NCI-H1417 (cell line): Measurements from ENCODE around the gene TSSK6.

Source experiments
- DNase-seq, 3 experiments: peaks; one replicate each; lab custom pipeline; 2025; lab: John Stamatoyannopoulos, UW

TSSK6 gene

DNA sequence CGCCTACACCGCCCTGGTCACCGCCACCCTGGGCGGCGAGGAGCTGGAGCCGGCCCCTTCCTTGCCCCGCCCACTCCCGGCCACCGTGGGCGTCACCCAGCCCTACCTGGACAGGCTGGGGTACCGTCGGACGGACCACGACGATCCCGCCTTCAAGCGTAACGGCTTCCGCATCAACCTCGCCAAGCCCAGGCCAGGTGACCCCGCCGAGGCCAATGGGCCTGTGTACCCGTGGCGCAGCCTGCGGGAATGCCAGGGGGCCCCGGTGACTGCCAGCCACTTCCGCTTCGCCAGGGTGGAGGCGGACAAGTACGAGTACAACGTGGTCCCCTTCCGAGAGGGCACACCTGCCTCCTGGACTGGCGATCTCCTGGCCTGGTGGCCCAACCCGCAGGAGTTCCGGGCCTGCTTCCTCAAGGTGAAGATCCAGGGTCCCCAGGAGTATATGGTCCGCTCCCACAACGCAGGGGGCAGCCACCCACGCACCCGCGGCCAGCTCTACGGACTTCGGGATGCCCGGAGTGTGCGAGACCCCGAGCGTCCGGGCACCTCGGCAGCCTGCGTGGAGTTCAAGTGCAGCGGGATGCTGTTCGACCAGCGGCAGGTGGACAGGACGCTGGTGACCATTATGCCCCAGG, 29.7 kb upstream of the TSSK6 start:
- DNase-seq: no peak

DNA sequence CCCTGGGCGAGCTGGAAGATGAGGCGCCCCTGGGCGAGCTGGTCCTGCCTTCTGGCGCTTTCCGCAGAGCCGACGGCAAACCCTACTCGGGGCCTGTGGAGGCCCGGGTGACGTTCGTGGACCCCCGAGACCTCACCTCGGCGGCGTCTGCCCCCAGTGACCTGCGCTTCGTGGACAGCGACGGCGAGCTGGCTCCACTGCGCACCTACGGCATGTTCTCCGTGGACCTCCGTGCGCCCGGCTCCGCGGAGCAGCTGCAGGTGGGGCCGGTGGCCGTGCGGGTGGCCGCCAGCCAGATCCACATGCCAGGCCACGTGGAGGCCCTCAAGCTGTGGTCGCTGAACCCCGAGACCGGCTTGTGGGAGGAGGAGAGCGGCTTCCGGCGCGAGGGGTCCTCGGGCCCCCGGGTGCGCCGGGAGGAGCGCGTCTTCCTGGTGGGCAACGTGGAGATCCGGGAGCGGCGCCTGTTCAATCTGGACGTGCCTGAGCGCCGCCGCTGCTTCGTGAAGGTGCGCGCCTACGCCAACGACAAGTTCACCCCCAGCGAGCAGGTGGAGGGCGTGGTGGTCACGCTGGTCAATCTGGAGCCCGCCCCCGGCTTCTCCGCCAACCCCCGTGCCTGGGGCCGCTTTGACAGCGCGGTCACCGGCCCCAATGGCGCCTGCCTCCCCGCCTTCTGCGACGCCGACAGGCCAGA, 29.1 kb upstream of the TSSK6 start:
- DNase-seq: no peak

DNA sequence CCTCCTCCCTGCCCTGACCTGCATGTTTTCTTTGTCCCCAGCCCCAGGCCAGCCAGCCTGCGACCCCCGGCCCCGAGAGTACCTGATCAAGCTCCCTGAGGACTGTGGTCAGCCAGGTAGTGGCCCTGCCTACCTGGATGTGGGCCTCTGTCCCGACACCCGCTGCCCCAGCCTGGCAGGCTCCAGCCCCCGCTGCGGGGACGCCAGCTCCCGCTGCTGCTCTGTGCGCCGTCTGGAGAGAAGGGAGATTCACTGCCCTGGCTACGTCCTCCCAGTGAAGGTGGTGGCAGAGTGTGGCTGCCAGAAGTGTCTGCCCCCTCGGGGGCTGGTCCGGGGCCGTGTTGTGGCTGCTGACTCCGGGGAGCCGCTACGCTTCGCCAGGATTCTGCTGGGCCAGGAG, 28.3 kb upstream of the TSSK6 start:
- DNase-seq: no peak

DNA sequence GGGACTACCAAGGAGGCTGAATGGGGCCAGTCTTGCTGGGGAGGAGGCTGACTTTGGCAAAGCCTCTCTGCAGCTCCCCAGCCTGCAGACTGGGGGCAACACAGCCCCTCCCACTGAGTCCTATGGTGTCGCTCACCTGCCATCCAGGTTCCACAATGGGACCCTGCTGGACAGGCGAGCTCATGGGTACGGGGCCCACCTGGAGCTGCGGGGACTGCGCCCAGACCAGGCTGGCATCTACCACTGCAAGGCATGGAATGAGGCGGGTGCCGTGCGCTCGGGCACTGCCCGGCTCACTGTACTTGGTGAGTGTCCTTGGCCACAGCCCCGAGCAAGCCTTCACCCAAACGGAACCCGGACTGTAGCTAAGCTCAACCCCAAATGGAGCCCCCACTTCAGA, 27.8 kb upstream of the TSSK6 start:
- no peak for DNase-seq

DNA sequence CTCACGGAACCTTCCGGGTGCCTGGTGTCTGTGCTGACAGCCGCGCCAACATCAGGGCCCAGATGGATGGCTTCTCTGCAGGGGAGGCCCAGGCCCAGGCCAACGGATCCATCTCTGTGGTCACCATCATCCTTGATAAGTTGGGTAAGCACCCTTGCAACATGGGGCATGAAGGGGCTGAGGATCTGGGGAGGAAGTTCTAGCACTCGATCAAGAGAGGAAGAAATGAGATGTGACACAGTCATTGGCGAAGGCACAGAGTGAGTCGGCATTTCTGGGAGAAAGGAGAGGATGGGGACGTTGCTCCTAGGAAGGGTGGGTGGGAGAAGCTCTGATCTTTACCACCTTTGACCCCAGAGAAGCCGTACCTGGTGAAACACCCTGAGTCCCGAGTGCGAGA, 27.2 kb upstream of the TSSK6 start:
- DNase-seq: no peak

DNA sequence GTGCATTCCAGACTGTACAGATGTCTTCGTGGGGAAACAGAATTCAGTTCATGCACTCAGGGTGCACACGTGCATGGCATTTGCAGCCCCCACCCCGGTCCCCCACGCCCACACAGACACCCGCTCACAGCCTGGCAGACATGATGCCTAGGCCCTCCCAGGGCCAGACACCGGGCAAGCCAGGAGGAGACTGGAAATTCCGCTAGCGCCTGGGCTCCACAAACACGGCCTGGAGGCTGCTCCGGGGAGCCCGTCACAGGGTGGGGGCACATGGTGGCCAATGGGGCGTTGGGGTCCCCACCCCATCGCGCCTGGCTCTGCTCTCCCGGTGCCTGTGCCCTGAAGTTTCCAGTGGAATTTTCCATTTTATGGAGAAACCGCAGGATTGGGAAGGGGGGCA, 26.3 kb upstream of the TSSK6 start:
- DNase-seq: no peak

DNA sequence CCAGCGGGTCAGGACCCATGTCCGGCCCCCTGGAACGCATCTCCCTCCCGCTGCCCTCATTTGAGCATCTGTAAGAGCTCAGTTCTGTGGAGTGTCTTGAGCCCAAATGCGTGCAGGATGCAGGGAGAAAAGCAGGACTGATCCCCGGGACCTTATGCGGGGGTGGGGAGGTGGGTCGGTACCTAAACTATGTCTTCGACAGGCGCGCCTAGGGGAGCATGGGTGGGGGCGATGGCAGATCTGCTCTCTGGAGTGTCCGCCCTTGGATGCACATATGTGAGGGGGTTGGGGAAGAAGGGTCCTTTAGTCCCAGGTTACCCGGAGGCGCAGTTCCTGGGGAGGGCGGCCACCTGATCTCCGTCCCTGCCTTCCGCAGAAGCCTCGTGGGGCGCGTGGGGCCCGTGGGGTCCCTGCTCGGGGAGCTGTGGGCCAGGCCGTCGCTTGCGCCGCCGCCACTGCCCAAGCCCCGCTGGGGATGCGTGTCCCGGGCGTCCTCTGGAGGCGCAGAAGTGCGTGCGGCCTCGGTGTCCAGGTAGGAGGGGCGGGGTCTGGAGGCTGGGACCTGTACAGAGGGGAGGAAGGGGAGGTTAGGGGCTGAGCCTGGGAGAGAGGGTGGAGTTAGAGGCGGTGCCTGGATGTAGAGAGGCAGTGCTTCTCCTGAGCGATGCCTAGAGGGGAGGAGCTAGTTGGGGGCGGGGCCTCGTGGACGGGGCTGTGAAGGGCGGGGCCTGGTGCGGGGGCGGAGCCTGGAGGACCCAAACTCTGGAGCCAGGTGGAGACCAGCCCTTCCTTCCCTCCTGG, 25.6 kb upstream of the TSSK6 start:
- DNase-seq: peak in 1 of 3 experiments; percentile 19

DNA sequence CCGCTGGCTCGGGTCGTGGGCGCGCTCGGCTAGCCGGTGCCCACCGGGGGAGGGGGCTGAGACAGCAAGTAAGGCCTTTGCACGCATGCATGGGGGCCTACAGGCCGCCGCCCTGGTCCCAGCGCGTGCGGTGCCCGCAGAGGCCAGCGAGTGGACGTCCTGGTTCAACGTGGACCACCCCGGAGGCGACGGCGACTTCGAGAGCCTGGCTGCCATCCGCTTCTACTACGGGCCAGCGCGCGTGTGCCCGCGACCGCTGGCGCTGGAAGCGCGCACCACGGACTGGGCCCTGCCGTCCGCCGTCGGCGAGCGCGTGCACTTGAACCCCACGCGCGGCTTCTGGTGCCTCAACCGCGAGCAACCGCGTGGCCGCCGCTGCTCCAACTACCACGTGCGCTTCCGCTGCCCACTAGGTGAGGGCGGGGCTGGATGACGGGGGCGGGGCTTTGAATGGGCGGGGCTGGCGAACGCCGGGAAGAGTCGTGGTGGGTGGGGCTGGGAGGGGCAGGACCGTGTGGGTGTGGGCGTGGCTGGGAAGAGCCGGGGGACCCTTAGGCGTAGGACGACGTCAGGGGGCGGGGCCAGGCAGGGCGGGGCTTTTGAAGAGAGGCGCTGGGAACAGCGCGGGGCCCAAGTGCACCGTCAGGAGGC, 24.8 kb upstream of the TSSK6 start:
- no peak for DNase-seq

DNA sequence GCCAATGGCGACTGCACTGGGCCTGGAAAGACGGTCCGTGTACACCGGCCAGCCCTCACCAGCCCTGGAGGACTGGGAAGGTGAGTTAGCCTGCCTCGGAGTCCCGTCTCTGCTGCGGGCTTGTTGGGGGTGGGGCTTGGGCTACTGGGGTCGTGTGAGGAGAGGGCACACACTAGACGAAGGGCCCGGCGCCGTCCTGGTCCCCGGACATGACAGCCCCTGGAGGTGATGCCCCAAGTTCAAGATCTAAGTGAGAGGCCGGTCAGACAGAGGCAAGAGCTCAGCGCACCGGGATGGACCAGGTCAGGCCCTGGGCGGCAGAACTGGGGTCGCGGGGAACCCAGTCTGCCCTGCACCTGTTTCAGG, 24.3 kb upstream of the TSSK6 start:
- no peak for DNase-seq

DNA sequence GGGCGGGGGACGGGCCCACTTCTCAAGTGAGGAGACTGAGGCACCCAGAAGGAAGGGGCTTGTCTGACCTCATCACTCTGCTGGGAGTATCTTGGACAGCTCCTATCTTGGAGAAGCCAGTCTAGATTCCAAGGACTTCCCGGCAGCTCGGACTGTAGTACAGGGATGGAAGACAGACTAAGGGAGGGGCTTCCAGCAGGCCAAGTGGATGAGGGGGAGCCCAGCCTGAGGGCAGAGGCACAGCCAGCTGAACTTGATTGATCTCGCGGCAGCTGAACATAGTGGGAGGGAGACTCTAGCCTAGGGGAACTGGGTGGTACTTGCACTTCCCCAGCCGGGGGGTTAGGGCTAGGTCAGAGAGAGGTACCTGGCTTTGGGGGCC, 23.4 kb upstream of the TSSK6 start:
- no peak for DNase-seq

DNA sequence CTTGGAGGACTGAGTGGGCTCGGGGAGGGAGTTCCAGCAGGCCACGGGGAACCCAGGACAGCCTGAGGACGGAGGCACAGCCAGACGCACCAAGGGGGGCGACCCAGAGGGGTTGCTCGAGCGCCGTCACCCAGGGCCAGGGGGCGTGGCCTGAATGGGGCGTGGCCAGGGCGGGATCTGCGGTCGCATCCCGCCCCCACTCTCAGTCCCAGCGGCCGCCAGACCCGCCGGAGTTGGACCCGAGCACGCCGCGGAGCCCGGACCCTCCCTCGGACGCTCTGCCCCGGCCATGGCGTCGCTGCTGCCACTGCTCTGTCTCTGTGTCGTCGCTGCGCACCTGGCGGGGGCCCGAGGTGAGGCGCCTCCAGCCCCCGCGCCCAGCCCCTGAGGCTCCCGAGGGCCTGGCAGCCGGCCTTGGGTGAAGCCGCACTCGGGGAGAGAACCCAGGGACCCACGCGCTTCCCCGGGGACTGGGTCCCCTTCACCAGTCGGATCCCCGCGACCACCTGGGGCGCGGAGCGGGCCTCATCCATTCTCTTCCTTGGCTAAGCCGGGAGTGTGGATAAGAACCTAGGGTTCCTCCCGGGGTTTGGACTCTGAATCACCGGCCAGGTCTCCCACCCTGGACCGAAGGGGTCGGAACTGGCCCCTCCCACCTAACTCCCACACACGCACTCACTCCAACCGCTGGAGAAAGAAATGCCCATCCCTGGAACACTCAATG, 22.9 kb upstream of the TSSK6 start, which contains the start of gene CILP2:
Gene CILP2, plus strand, starts transcription at position 205 of the 724 bp plus-strand sequence. Its CDS starts 85 bp downstream, at position 290.
- peak in 2 of 3 experiments; percentile 55 to 60 for DNase-seq

DNA sequence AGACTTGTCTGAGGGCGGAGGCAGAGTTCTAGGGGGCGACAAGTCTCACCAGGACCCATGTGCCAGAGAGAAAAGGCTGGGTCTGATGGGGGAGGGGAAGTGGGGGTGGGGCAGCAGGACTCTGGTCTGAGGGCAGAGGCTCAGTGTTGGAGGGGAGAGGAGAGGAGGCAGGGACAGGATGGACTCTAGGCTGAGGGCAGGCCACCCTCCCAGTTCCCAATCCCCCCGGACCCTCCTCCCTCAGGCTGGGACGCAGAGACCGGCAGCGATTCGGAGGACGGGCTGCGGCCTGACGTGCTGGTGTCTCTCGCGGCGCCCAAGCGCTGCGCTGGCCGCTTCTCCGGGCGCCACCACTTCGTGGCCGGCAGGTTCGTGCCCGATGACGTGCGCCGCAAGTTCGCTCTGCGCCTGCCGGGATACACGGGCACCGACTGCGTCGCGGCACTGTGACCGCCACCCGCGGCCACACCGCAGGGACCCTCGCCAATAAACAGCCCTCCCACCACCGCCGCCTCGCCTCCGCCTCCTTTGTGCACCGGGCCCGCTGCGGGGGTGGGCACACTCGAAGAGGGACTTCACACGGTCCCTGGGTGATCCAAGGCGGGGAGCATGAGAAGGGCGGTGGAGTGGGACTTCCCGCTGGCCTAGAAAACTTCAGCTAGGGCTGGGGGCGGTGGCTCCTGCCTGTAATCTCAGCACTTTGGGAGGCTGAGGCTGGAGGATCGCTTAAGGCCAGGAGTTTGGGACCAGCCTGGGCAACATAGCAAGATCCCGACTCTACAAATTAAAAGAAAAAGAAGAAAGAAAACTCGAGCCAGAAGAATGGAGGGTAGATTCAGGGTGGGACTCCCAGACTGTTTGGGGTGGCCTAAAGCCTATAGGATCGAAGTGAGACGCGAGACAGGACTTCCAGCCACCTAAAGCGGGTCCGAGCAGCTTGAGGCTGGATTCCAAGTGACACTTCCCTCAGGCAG, 22.0 kb upstream of the TSSK6 start:
- no peak for DNase-seq

DNA sequence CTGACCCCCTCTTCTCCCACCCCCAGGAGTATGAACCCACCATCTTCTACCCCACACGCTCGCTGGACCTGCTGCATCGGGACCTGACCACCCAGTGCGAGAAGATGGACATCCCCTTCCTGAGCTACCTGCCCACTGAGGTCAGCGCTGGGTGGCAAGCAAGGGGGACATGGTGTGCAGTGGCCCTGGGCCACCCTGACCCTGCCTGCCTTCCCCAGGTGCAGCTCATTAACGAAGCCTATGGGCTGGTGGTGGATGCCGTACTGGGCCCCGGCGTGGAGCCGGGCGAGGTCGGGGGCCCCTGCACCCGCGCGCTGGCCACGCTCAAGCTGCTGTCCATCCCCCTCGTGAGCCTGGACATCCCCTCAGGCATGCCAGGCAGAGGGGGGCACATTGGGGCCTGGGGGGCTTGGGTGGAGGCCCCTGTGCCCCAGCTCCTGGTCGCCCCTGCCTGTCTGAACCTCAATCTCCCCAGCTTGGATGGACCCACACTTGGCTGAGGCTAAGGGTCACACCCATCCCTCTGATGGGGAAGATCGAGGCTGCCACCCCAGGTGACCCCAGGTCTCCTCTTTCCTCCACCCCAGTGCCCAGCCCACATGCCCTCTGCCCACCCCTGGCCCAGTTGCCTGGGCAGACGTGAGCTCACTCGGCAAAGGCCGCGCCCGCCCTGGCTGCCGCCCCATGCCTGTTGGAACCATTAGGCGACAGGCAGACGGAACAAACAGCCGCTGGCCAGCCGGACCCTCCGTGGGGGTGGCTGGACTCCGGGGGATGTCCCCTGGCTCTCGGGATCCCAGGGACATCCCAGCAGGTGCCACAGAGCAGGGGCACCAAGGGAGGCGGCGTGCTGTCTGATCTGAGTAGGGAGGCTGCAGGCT, 20.2 kb upstream of the TSSK6 start:
- DNase-seq: no peak

DNA sequence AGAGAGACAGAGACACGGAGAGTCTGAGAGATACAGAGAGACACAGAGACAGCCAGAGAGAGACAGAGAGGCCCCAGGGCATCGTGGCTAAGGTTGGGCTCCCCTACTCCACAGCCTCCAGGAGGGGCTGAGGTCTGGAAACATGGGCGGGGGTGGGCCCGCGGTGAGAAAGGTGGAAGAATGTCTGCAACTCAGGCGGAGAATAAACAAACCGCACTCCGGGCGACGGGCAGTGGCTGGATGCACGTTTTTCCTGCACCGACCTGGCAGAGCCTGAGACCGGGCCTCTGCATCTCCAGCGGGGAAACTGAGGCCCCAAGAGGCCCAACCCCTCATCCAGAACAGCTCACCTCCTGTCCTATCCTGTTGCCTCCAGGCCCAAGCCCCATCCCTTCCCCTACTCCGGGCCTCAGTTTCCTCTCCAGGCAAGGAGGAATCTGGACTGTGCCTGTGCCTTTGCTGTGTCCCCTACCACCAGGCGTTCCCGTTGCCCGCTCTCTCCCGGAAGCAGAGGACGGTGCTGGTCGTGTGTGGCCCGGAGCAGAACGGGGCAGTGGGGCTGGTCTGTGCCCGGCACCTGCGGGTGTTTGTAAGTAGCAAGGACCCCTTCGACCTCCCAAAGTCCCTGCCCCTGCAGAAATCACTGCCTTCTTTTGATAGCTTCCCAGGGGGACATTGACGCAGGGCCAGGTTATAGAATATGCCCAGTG, 19.4 kb upstream of the TSSK6 start:
- DNase-seq: no peak

DNA sequence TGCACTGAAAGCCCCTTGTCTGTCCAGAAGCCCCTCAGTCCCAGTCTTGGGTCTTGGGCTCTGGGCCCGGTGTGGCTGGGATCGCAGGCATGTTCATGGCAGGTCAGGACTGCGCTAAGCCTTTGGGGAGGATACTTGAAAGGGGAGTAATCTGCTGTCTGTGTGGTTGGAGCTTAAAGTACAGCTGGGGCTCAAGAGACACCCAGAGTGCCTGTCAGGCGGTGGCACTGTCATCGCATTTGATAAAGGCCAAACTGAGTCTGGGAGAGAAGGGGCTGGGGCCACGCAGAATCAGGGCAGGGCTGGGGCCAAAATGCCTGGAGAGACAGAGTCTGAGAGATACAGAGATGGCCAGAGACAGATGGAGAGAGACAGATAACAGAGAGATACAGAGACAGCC, 18.5 kb upstream of the TSSK6 start:
- DNase-seq: peak in 1 of 3 experiments; percentile 19

DNA sequence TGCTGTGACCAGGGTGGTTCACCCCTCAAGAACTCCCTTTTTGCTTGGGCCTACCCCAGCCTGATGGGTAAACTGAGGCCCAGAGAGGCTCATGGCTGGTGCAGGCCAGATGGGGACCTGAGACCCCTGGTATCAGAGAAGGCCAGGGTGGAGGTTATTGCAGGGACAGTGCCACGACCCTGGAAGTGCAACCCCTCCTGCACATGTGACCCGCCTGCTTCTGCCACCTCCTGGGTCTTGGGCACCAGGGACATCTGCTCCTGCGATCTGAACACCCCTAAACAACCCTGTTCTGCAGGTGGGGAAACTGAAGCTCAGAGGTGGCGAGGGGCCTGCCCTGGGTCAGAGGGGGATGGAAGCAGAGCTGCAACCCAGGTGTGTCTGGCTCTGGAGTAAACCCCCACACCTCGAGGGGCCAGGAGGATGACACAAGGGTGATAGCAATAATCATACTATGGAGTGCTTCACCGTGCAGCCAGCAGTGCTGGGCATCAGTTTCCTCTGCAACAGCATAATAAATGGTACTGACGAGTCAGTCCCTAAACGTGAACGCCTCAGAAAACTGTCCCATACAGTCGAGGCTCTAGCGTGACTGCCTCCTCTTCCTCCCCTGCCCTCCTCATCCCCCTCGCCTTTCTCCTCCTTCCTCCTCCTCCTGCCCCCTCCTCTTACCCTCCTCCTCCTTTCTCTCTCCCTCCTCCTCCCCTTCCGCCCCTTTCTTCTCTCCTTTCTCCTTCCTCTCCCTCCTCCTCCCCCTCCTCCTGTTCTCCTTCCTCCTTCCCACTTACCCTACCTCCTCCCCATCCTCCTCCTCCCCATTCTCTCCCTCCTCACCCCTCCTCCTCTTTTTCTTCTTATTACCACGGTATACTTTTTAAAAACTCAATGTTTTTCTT, 17.7 kb upstream of the TSSK6 start:
- DNase-seq: no peak

DNA sequence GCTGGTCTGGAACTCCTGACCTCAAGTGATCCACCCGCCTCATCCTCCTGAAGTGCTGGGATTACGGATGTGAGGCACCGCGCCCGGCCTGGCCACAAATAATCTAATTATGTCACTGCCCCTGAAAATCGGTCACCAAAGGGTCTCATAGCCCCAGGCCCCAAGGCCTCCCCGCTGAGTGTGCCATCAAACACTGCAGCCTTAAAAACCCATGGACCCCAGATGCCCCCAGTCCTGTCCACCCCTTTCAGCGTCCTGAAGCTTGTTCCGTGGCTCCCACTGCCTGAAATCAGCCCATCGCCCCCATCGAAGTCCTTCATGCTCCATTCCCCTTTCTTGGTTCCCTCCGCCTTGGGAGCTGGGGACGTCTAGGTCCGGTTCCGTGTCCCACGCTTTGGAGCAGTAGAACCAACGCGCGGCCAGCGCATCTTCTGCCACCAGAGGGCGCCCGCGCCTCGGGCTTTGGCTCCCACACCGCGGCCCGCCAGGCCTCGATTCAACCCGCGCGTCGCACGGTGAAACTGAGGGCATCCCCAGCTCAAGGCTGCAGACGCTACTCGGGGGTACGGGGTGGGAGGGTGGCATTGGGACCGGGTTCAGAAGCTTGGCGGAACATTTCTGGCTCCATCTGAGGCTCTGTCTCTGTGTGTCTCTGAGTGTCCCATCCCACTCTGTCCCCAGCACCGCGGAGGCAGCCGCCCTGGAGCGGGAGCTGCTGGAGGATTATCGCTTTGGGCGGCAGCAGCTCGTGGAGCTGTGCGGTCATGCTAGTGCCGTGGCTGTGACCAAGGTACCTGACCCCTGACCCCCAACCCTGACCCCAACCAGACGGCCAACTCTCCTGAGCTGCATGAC, 16.8 kb upstream of the TSSK6 start:
- peak; percentile 65 to 78 (median 67) for DNase-seq
